ENCODE results near the gene SRPK2. TPM values are rescaled to one million over a fixed set of nuclear protein-coding genes. Genes with fewer than 3 reads are reported as not detected.
"Not testable (repeated sequence)": the region's sequence is repeated elsewhere in the genome, so short reads cannot be mapped to it uniquely, and the experiment has no call there.

The SRPK2 gene
- total and polyA plus RNA-seq, 9 donors: 15.2 to 50.0 (median 37.8) TPM

DNA sequence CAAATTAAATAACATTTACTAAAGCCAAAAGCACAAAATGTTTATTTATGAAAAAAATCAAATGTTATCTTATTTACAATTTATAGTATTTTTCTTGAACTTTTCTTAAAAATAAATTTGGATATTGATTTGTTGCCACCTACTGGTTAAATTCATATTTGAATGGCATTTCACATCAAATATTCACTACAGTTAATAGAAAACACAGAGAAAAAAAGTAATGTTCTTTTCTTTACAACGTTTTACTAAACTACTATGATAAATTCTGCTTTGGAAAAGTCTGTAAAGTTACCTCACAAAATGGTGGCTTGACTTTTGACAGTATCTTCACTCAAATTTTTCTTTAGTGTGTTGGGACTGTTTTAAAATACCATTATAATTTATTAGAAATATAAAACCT lies 52.7 kb downstream of the SRPK2 start:
- Histone ChIP-seq H3K4me1 (ENCODE audit: insufficient read depth) (peaks cover 3% of the 10 kb centered on the region), H3K36me3 (no peaks in the 10 kb centered on the region), H3K27ac (no peak overlapping the region), H3K9me3 (no peaks in the 10 kb centered on the region), H3K27me3 (no peaks in the 10 kb centered on the region), H3K4me3 (no peak overlapping the region)
- WGBS, 3 donors: 5 to 12% (median 6%) methylated on average over 1 of the region's 1 CpG
- DNase-seq: no peak
- TF ChIP-seq POLR2A (IDR thresholded peaks at IDR 0.05): no peak
- TF ChIP-seq, protein P1, sequence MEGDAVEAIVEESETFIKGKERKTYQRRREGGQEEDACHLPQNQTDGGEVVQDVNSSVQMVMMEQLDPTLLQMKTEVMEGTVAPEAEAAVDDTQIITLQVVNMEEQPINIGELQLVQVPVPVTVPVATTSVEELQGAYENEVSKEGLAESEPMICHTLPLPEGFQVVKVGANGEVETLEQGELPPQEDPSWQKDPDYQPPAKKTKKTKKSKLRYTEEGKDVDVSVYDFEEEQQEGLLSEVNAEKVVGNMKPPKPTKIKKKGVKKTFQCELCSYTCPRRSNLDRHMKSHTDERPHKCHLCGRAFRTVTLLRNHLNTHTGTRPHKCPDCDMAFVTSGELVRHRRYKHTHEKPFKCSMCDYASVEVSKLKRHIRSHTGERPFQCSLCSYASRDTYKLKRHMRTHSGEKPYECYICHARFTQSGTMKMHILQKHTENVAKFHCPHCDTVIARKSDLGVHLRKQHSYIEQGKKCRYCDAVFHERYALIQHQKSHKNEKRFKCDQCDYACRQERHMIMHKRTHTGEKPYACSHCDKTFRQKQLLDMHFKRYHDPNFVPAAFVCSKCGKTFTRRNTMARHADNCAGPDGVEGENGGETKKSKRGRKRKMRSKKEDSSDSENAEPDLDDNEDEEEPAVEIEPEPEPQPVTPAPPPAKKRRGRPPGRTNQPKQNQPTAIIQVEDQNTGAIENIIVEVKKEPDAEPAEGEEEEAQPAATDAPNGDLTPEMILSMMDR (IDR thresholded peaks at IDR 0.05): no peak
- TF ChIP-seq EP300 (IDR thresholded peaks at IDR 0.05): no peak
- intact Hi-C loops (cut with DNase I): no loop called here

DNA sequence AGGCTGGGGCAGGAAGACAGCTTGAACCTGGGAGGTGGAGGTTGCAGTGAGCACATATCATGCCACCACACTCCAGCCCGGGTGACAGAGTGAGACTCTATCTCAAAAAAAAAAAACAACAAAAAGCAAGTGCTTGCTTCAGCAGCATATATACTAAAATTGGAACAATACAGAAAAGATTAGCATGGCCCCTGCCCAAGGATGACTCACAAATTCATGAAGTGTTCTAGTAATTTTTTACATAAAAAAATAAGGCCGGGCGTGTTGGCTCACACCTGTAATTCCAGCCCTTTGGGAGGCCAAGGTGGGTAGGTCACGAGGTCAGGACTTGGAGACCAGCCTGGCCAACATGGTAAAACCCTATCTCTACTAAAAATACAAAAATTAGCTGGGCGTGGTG lies 56.1 kb downstream of the SRPK2 start:
- H3K27me3 ChIP-seq; DNase-seq; intact Hi-C loops (cut with DNase I); H3K27ac ChIP-seq; H3K4me3 ChIP-seq; H3K4me1 ChIP-seq (ENCODE audit: insufficient read depth); H3K36me3 ChIP-seq; H3K9me3 ChIP-seq: not testable (repeated sequence)
- 65 to 75% (median 68%) methylated on average over 5 of the region's 5 CpGs for WGBS, 3 donors

DNA sequence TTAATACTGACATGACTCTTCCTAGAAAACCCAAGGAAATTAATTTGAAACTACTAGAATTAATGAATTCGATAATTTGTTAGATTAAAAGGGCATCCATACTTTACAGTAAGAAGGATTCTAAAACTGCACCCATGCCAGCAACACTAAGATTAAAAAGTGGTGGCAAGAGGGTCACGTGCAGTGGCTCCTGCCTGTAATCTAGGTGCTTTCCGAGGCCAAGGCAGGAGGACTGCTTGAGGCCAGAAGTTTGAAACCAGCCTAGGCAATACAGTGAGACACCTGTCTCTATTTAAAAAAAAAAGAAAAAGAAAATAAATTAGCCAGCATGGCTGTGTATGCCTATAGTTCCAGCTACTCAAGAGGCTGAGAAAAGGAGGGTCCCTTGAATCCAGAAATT lies 58.2 kb downstream of the SRPK2 start:
- H3K27me3 ChIP-seq: no peaks in the 10 kb centered on the region
- intact Hi-C loops (cut with DNase I): no loop called here
- H3K27ac ChIP-seq: no peak overlapping the region
- no peaks in the 10 kb centered on the region for H3K36me3 ChIP-seq
- WGBS, 3 donors: 90 to 95% (median 94%) methylated on average over 3 of the region's 3 CpGs
- DNase-seq: no peak
- no peak for TF ChIP-seq EP300 (IDR thresholded peaks at IDR 0.05)
- TF ChIP-seq, protein P1 (IDR thresholded peaks at IDR 0.05): no peak
- TF ChIP-seq POLR2A (IDR thresholded peaks at IDR 0.05): no peak
- H3K4me1 ChIP-seq (ENCODE audit: insufficient read depth): peaks cover 3% of the 10 kb centered on the region
- H3K9me3 ChIP-seq: no peaks in the 10 kb centered on the region
- no peak overlapping the region for H3K4me3 ChIP-seq

DNA sequence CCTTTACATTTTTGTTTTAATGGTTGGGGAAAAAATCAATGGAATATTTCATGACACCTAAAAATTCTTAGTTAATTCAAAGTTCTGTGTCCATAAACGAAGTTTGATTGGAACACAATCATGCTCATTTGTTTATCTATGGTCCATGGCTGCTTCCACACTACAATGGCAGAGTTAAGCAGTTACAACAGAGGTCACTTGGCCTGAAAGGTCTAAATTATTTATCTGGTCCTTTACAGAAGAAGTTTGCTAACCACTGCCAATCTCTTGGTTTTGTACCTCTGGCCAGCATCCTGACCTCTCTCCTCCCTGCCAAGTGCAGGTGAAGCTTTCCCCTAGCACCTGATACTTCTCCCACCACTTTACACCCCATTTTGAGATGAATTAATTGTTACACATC lies 61.5 kb downstream of the SRPK2 start:
- no peaks in the 10 kb centered on the region for H3K27me3 ChIP-seq
- H3K9me3 ChIP-seq: no peaks in the 10 kb centered on the region
- H3K4me1 ChIP-seq (ENCODE audit: insufficient read depth): peaks cover 2% of the 10 kb centered on the region
- no peaks in the 10 kb centered on the region for H3K36me3 ChIP-seq
- 79 to 86% (median 83%) methylated on average over 1 of the region's 1 CpG for WGBS, 3 donors
- TF ChIP-seq, protein P1 (IDR thresholded peaks at IDR 0.05): no peak
- no peak for TF ChIP-seq EP300 (IDR thresholded peaks at IDR 0.05)
- TF ChIP-seq POLR2A (IDR thresholded peaks at IDR 0.05): no peak
- H3K4me3 ChIP-seq: no peak overlapping the region
- intact Hi-C loops (cut with DNase I): no loop called here
- DNase-seq: no peak
- H3K27ac ChIP-seq: no peak overlapping the region

DNA sequence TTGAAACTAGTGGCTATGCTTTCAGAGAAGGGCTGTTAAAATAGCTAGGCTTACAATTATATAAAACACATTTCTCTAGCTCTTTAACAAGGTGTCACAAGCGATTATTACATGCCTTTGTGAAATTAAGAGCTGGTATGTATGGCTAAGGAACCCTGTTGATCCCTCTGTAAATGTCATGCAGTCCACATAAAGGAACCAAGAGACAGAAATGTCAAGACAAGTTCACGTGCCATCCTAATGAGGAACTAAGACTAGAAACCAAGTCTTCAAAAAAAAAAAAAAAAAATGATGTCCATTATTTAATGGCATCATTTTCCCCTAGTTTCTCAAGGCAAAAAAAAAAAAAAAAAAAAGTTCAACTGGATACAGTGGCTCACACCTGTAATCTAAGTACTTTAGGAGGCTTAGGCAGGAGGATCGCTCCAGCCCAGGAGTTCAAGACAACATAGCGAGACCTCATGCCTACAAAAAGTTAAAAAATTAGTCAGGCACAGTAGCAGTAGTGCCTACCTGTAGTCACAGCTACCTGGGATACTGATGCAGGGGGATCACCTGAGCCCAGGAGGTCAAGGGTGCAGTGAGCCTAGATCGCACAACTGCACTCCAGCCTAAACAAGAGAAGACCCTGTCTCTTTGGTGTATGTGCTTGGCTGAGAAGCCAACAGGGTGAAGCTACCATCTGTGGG lies 63.4 kb downstream of the SRPK2 start:
- no peaks in the 10 kb centered on the region for H3K36me3 ChIP-seq
- H3K27ac ChIP-seq: no peak overlapping the region
- H3K4me1 ChIP-seq (ENCODE audit: insufficient read depth): peaks cover 3% of the 10 kb centered on the region
- intact Hi-C loops (cut with DNase I): no loop called here
- TF ChIP-seq POLR2A (IDR thresholded peaks at IDR 0.05): no peak
- no peak for TF ChIP-seq EP300 (IDR thresholded peaks at IDR 0.05)
- TF ChIP-seq, protein P1 (IDR thresholded peaks at IDR 0.05): no peak
- no peaks in the 10 kb centered on the region for H3K27me3 ChIP-seq
- H3K9me3 ChIP-seq: no peaks in the 10 kb centered on the region
- 96 to 97% (median 97%) methylated on average over 5 of the region's 5 CpGs for WGBS, 3 donors
- no peak for DNase-seq
- H3K4me3 ChIP-seq: no peak overlapping the region

DNA sequence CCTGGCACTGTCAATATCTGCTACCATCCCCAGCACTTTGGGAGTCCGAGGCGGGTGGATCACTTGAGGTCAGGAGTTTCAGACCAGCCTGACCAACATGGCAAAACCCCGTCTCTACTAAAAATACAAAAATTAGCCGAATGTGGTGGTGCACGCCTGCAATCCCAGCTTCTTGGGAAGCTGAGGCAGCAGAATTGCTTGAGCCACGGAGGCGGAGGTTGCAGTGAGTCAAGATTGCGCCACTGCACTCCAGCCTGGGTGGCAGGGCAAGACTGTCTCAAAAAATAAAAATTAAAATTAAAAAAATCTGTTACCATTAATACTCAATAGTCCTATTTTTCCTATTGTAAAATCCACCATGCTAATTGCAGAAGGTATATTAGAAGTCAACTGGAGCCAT lies 64.1 kb downstream of the SRPK2 start:
- H3K4me1 ChIP-seq (ENCODE audit: insufficient read depth); intact Hi-C loops (cut with DNase I); H3K27ac ChIP-seq; H3K27me3 ChIP-seq; H3K4me3 ChIP-seq; DNase-seq; H3K9me3 ChIP-seq; H3K36me3 ChIP-seq: not testable (repeated sequence)
- 95 to 99% (median 97%) methylated on average over 8 of the region's 8 CpGs for WGBS, 3 donors

Measured in ovary (tissue), 9 donors.